ENCODE data around the gene RNF208.
A peak's percentile ranks its signal among the peaks of the same experiment; 100 is the strongest.

RNF208 gene

GRCh38 chr9:137206602-137207001 lies 15.4 kb downstream of the RNF208 start:
- DNase-seq = no peak

GRCh38 chr9:137205126-137206069 lies 16.6 kb downstream of the RNF208 start, which contains the start of the genes NDOR1 and TMEM203:
NDOR1 (plus strand) TSS chr9:137205700; CDS start chr9:137205778, 78 bp downstream.
TMEM203 (minus strand) TSS chr9:137205648; CDS start chr9:137205414, 234 bp downstream.
- DNase-seq = peak; percentile 88

- DNase-seq = no peak
Measured at GRCh38 chr9:137204731-137205125, 17.3 kb downstream of the RNF208 start.

GRCh38 chr9:137202966-137203365 lies 19.1 kb downstream of the RNF208 start:
- DNase-seq = no peak

- no peak for DNase-seq
Measured at GRCh38 chr9:137201205-137201868, 20.7 kb downstream of the RNF208 start.

GRCh38 chr9:137200311-137201204 lies 21.5 kb downstream of the RNF208 start, which contains the start of gene TPRN:
TPRN (minus strand) TSS chr9:137200741; CDS start chr9:137200711, 30 bp downstream.
- DNase-seq = peak; percentile 95

- DNase-seq = no peak
Measured at GRCh38 chr9:137199411-137200121, 22.5 kb downstream of the RNF208 start.

GRCh38 chr9:137198902-137199283 lies 23.1 kb downstream of the RNF208 start:
- no peak for DNase-seq

- no peak for DNase-seq
Measured at GRCh38 chr9:137198051-137198901, 23.8 kb downstream of the RNF208 start.

GRCh38 chr9:137195525-137196220 lies 26.4 kb downstream of the RNF208 start:
- no peak for DNase-seq

- DNase-seq = no peak
Measured at GRCh38 chr9:137194909-137195308, 27.1 kb downstream of the RNF208 start.

GRCh38 chr9:137194388-137194787 lies 27.7 kb downstream of the RNF208 start:
- no peak for DNase-seq

GRCh38 chr9:137193771-137194170 lies 28.3 kb downstream of the RNF208 start:
- no peak for DNase-seq

- no peak for DNase-seq
Measured at GRCh38 chr9:137192859-137193258, 29.2 kb downstream of the RNF208 start.

- DNase-seq = no peak
Measured at GRCh38 chr9:137192448-137192780, 29.6 kb downstream of the RNF208 start.

GRCh38 chr9:137191691-137192447 lies 30.2 kb downstream of the RNF208 start:
- no peak for DNase-seq

GRCh38 chr9:137191245-137191644 lies 30.8 kb downstream of the RNF208 start:
- DNase-seq = no peak

GRCh38 chr9:137190315-137190856 lies 31.7 kb downstream of the RNF208 start:
- DNase-seq = no peak
